Uterus (tissue), 4 donors: ENCODE results near the gene ACE2. TPM values are rescaled to one million over a fixed set of nuclear protein-coding genes. Genes with fewer than 3 reads are reported as not detected.

Source experiments
- DNase-seq, 2 donors: peaks; one replicate each; pipeline ENCODE4 v3.0.0-alpha.2; 2019 to 2020
- H3K27ac ChIP-seq, 2 donors: fragments of 200-600 bp; sonication (generic); 1 replicate in 1 of 2; 2 replicates in 1 of 2; pipeline ENCODE4 v1.5.1; 2016 to 2018
- H3K27me3 ChIP-seq, 2 donors: fragments of 200-600 bp; sonication (generic); one replicate each; pipeline ENCODE4 v1.5.1; 2018 to 2019; ENCODE audit warnings: control low read depth in 1 of 2
- H3K36me3 ChIP-seq, 2 donors: fragments of 200-600 bp; sonication (generic); one replicate each; pipeline ENCODE4 v1.5.1; 2019; ENCODE audit warnings: control low read depth in 1 of 2
- H3K4me1 ChIP-seq, 2 donors: fragments of 200-600 bp; sonication (generic); one replicate each; pipeline ENCODE4 v1.5.1; 2018 to 2019; ENCODE audit warnings: control low read depth in 1 of 2
- H3K4me3 ChIP-seq, 2 donors: fragments of 200-600 bp; sonication (generic); 1 replicate in 1 of 2; 2 replicates in 1 of 2; pipeline ENCODE4 v1.5.1; 2018 to 2019; ENCODE audit warnings: mild to moderate bottlenecking in 1 of 2
- H3K9me3 ChIP-seq, 2 donors: fragments of 200-600 bp; sonication (generic); one replicate each; pipeline ENCODE4 v1.5.1; 2019; ENCODE audit warnings: control low read depth in 1 of 2
- POLR2A ChIP-seq, 2 donors: fragments of 450-650 bp; IDR thresholded peaks; one replicate each; pipeline ENCODE4 v1.6.1; 2016; ENCODE audit warnings: antibody characterized with exemption in 2 of 2, mild to moderate bottlenecking in 1 of 2, moderate library complexity in 1 of 2
- intact Hi-C: fragments of 100-400 bp; cut with DNase I; formaldehyde crosslinking; loops from one replicate; pipeline ENCODE4 v1.15.1; 2023; ENCODE audit warnings: low total_unique reads
- total RNA-seq, 4 donors: library from RNA; depleted of rRNA in 3 of 4; stranded (reverse); fragments of >200 nt in 3 of 4; gene quantifications; one replicate each; pipeline versions ENCODE4 v1.1.0 to v1.2.4, GENCODE V29; 2014 to 2023
- TF ChIP-seq, protein P1 (sequence below), 4 experiments: fragments of 200-600 bp in 2 of 4; fragments of 450-650 bp in 2 of 4; sonication (generic) in 2 of 4; IDR thresholded peaks; one replicate each; pipeline ENCODE4 v1.5.1; 2016 to 2019; ENCODE audit warnings: antibody characterized with exemption in 4 of 4, mild to moderate bottlenecking in 2 of 4, moderate library complexity in 1 of 4
- donor health status: DM: yes; HTN: yes; CAD: no.

ACE2 gene
- total RNA-seq, 4 donors from 2014 or later = 0.62 to 1.5 TPM; not detected in 2

DNA sequence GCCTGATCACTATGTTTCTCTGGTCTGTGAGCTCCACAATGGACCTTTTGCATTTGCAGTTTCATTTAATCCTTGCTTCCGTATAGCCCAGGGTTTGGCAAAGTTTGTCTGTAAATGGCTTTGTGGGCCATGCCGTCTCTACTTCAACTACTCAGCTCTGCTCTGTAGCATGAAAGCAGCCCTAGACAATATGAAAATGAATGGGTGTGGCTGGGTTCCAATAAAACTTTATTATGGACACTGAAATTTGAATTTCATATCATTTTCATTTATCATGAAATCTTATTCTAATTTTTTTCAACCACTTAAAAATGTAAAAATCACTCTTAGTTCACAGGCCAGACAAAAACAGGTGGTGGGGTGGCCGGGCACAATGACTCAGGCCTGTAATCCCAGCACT, 41.5 kb downstream of the ACE2 start:
- Histone ChIP-seq H3K4me3 (no peak overlapping the region), H3K36me3 (no peaks in the 10 kb centered on the region), H3K27ac (no peak overlapping the region), H3K9me3 (no peaks in the 10 kb centered on the region), H3K4me1 (no peaks in the 10 kb centered on the region), H3K27me3 (no peaks in the 10 kb centered on the region)
- no peak for DNase-seq
- intact Hi-C loops = no loop called here
- TF ChIP-seq POLR2A (IDR thresholded peaks at IDR 0.05) = no peak
- TF ChIP-seq, protein P1, sequence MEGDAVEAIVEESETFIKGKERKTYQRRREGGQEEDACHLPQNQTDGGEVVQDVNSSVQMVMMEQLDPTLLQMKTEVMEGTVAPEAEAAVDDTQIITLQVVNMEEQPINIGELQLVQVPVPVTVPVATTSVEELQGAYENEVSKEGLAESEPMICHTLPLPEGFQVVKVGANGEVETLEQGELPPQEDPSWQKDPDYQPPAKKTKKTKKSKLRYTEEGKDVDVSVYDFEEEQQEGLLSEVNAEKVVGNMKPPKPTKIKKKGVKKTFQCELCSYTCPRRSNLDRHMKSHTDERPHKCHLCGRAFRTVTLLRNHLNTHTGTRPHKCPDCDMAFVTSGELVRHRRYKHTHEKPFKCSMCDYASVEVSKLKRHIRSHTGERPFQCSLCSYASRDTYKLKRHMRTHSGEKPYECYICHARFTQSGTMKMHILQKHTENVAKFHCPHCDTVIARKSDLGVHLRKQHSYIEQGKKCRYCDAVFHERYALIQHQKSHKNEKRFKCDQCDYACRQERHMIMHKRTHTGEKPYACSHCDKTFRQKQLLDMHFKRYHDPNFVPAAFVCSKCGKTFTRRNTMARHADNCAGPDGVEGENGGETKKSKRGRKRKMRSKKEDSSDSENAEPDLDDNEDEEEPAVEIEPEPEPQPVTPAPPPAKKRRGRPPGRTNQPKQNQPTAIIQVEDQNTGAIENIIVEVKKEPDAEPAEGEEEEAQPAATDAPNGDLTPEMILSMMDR (IDR thresholded peaks at IDR 0.05) = no peak

DNA sequence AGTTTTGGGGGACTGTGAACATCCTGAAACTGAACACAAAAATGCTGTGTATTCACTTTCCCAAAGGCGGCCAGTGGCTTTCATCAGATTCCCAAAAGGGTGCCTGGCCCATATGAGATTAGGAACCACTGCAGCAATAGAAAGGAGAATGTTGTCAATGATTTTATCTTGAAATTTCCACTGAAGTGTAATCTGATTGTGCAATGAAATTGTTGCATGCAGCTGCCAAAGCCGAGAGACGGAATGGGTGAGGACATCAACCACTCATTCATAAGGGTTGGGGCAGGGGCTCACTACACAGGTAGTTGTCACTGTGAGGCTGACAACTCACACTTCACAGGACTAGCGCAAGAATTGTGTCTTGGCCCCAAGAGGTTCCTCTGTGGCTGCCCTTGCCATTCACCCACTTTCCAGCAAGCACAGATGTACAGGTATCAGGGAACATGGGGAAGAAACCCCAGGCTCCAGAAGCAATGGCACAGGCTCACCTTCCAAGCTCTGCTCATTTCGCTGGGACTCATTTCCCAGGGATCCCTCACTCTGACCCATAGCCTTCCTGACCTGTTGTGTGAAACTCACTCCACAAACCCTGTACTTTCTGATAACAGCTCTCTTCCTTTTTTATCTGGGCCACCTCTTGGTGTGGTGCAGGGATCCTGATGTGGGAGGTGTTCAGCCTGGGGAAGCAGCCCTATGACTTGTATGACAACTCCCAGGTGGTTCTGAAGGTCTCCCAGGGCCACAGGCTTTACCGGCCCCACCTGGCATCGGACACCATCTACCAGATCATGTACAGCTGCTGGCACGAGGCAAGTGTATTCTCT, 51.4 kb downstream of the ACE2 start:
- H3K27ac ChIP-seq = no peak overlapping the region
- no peaks in the 10 kb centered on the region for H3K36me3 ChIP-seq
- no peak overlapping the region for H3K4me3 ChIP-seq
- no peaks in the 10 kb centered on the region for H3K27me3 ChIP-seq
- TF ChIP-seq, protein P1 (IDR thresholded peaks at IDR 0.05) = no peak
- TF ChIP-seq POLR2A (IDR thresholded peaks at IDR 0.05) = no peak
- DNase-seq = no peak
- H3K9me3 ChIP-seq = no peaks in the 10 kb centered on the region
- intact Hi-C loops = no loop called here
- H3K4me1 ChIP-seq = no peaks in the 10 kb centered on the region

DNA sequence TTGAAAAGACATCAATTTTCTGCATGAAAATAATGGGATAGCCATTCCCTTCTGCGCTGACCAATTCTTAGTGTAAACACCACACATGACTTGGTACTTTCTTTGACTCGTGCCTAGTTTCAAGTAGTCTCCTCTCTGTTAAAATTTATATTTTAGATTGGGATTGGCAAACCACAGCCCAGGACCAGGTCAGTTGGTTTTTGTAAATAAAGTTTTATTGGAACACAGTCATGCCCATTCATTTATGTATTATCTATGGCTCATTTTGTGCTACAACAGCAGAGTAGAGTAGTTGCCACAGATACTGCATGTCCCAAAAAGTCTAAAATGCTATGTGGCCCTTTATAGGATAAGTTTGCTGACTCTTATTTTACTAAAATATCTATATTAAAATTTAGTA, 53.4 kb downstream of the ACE2 start:
- TF ChIP-seq POLR2A (IDR thresholded peaks at IDR 0.05) = no peak
- no peak for DNase-seq
- Histone ChIP-seq H3K27me3 (no peaks in the 10 kb centered on the region), H3K4me3 (no peak overlapping the region), H3K4me1 (no peaks in the 10 kb centered on the region), H3K9me3 (no peaks in the 10 kb centered on the region), H3K27ac (no peak overlapping the region), H3K36me3 (no peaks in the 10 kb centered on the region)
- intact Hi-C loops = no loop called here

DNA sequence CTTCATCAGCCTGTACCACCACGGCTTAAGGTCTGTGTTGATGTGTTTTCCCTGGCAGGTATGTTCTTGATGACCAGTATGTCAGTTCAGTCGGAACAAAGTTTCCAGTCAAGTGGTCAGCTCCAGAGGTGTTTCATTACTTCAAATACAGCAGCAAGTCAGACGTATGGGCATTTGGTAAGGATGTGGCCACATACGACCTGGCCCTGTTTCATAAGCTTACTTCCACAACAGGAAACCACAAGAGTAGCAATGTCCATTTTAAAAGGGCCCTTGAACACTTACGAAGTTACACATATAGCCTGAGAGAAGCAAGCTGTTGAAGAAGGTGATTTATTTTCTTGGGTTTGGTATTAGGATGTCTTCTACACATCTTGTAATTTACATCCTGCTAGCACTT, 54.0 kb downstream of the ACE2 start:
- no peaks in the 10 kb centered on the region for H3K9me3 ChIP-seq
- H3K4me1 ChIP-seq = no peaks in the 10 kb centered on the region
- no peak overlapping the region for H3K27ac ChIP-seq
- DNase-seq = no peak
- no peaks in the 10 kb centered on the region for H3K27me3 ChIP-seq
- intact Hi-C loops = no loop called here
- TF ChIP-seq POLR2A (IDR thresholded peaks at IDR 0.05) = no peak
- TF ChIP-seq, protein P1 (IDR thresholded peaks at IDR 0.05) = no peak
- no peaks in the 10 kb centered on the region for H3K36me3 ChIP-seq
- no peak overlapping the region for H3K4me3 ChIP-seq

- H3K4me3 ChIP-seq = no peak overlapping the region
- H3K36me3 ChIP-seq = no peaks in the 10 kb centered on the region
- DNase-seq = no peak
- H3K27ac ChIP-seq = no peak overlapping the region
- TF ChIP-seq, protein P1 (IDR thresholded peaks at IDR 0.05) = no peak
- TF ChIP-seq POLR2A (IDR thresholded peaks at IDR 0.05) = no peak
- intact Hi-C loops = no loop called here
- H3K27me3 ChIP-seq = no peaks in the 10 kb centered on the region
- no peaks in the 10 kb centered on the region for H3K4me1 ChIP-seq
- no peaks in the 10 kb centered on the region for H3K9me3 ChIP-seq
Observed at GRCh38 chrX:15530318-15530717, 70.4 kb downstream of the ACE2 start.
